HUES64 (cell line): Measurements from ENCODE around the gene SEMA6A.
A peak's percentile ranks its signal among the peaks of the same experiment; 100 is the strongest.

Source experiments
- H3K27ac ChIP-seq: 2 replicates; pipeline ENCODE4 v1.7.0; 2013; ENCODE audit warnings: low read depth, low read length, inconsistent platforms
- H3K27me3 ChIP-seq: 2 replicates; pipeline ENCODE4 v1.6.1; 2013; ENCODE audit warnings: mild to moderate bottlenecking, low read length; ENCODE audit not compliant: insufficient read depth
- H3K36me3 ChIP-seq: 2 replicates; pipeline ENCODE4 v1.6.1; 2013; ENCODE audit warnings: mild to moderate bottlenecking, low read length; ENCODE audit not compliant: insufficient read depth
- H3K4me1 ChIP-seq: 2 replicates; pipeline ENCODE4 v1.6.1; 2013; ENCODE audit warnings: mild to moderate bottlenecking, low read length, moderate library complexity; ENCODE audit not compliant: insufficient read depth
- H3K4me3 ChIP-seq: 2 replicates; pipeline ENCODE4 v1.5.1; 2013; ENCODE audit warnings: mild to moderate bottlenecking, low read length, moderate library complexity
- H3K9ac ChIP-seq: 2 replicates; pipeline ENCODE4 v1.6.1; 2013; ENCODE audit warnings: mild to moderate bottlenecking, low read depth, low read length
- H3K9me3 ChIP-seq: 2 replicates; pipeline ENCODE4 v1.6.1; 2013; ENCODE audit warnings: low read depth, low read length; ENCODE audit not compliant: insufficient read depth
- WGBS: fragments of 150-250, 120-280 bp; methylation state at CpG from one replicate; pipeline ENCODE4 v1.1.7; 2013; ENCODE audit warnings: missing lambda C conversion rate; 5-methylcytosine and 5-hydroxymethylcytosine counted together

SEMA6A gene

GRCh38 chr5:116564756-116565490, 9.7 kb downstream of the SEMA6A start:
- Histone ChIP-seq H3K27ac (no peak overlapping the region), H3K27me3 (no peaks in the 10 kb centered on the region), H3K36me3 (peaks cover 69% of the 10 kb centered on the region), H3K4me3 (peak overlapping the region; percentile 95), H3K4me1 (peaks cover 100% of the 10 kb centered on the region), H3K9ac (no peak overlapping the region), H3K9me3 (no peaks in the 10 kb centered on the region)
- WGBS = 51% methylated on average over 7 of the region's 7 CpGs

DNA sequence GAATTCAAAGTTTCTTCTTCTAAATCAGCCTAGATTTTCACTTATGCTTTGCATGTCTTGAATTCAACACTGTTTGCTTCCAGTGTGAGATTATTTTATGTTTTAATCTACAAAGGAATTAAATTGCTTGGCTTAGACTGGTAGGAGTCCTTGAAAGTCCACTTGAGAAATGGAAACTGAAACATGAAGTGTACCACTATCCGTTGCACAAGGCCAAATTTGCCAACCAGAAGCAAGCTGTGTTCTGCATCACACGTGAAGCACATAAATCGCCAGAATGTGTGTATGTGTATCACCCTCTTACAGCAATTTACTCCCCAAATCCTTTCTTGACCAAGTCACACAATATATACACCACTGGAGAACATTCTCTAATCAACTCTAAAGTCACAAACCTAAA, 10.3 kb downstream of the SEMA6A start:
- WGBS = 56% methylated on average over 3 of the region's 3 CpGs
- peaks cover 63% of the 10 kb centered on the region for H3K36me3 ChIP-seq
- peaks cover 100% of the 10 kb centered on the region for H3K4me1 ChIP-seq
- no peak overlapping the region for H3K27ac ChIP-seq
- H3K27me3 ChIP-seq = no peaks in the 10 kb centered on the region
- H3K9me3 ChIP-seq = no peaks in the 10 kb centered on the region
- no peak overlapping the region for H3K9ac ChIP-seq
- peak overlapping the region; percentile 3; the same call in 1 of the 2 replicates for H3K4me3 ChIP-seq

GRCh38 chr5:116563736-116564308, 10.8 kb downstream of the SEMA6A start:
- Histone ChIP-seq H3K27ac (no peak overlapping the region), H3K27me3 (no peaks in the 10 kb centered on the region), H3K9ac (no peak overlapping the region), H3K36me3 (peaks cover 58% of the 10 kb centered on the region), H3K4me3 (peak overlapping the region; percentile 3; the same call in 1 of the 2 replicates), H3K9me3 (no peaks in the 10 kb centered on the region), H3K4me1 (peaks cover 100% of the 10 kb centered on the region)
- 38% methylated on average over 6 of the region's 6 CpGs for WGBS

DNA sequence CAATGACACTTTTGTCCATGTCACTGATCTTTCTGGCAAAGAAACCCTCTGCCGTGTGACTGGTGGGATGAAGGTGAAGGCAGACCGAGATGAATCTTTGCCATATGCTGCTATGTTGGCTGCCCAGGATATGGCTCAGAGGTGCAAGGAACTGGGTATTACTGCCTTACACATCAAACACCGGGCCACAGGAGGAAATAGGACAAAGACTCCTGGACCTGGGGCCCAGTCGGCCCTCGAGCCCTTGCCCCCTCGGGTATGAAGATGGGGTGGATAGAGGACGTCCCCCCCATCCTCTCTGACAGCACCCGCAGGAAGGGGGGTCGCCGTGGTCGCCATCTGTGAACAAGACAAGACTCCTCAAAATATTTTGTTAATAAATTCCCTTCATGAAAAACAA, 12.0 kb downstream of the SEMA6A start:
- Histone ChIP-seq H3K9me3 (no peaks in the 10 kb centered on the region), H3K36me3 (peaks cover 46% of the 10 kb centered on the region), H3K27me3 (no peaks in the 10 kb centered on the region), H3K27ac (no peak overlapping the region), H3K9ac (no peak overlapping the region), H3K4me1 (peaks cover 95% of the 10 kb centered on the region), H3K4me3 (peak overlapping the region; percentile 11; the same call in 1 of the 2 replicates)
- WGBS = 56% methylated on average over 11 of the region's 11 CpGs

GRCh38 chr5:116561658-116562057, 13.0 kb downstream of the SEMA6A start:
- H3K9me3 ChIP-seq = no peaks in the 10 kb centered on the region
- H3K36me3 ChIP-seq = peaks cover 38% of the 10 kb centered on the region
- H3K27ac ChIP-seq = no peak overlapping the region
- H3K4me3 ChIP-seq = no peak overlapping the region; the same call in 1 of the 2 replicates
- 45% methylated on average over 1 of the region's 3 CpGs for WGBS
- no peaks in the 10 kb centered on the region for H3K27me3 ChIP-seq
- no peak overlapping the region for H3K9ac ChIP-seq
- H3K4me1 ChIP-seq = peaks cover 95% of the 10 kb centered on the region

DNA sequence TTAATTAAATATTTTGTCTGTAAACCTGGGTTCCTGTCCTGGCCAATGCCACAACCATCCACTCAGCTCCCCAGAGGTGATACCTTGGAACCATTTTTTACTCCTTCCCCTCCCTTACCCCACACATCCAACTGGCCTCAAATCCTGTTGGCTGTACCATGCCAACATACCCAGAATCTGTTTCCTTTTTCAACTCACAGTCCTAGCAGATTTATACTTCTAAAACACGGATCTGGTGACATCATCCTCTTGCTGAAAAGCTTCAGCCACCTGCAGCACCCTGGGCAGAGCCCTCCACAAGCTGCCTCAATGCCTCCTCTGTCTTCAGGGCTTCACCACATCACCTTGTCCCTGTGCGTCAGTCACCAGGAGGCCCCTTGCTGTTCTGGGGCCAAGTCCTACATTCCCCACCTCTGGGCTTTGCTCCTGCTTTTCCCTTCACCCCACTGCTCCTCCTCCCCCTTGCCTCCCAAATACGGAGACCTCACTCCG, 14.9 kb downstream of the SEMA6A start:
- WGBS = 13% methylated on average over 4 of the region's 4 CpGs
- Histone ChIP-seq H3K4me1 (peaks cover 95% of the 10 kb centered on the region), H3K9me3 (no peaks in the 10 kb centered on the region), H3K27me3 (no peaks in the 10 kb centered on the region), H3K27ac (peak overlapping the region; percentile 57), H3K9ac (no peak overlapping the region), H3K36me3 (peaks cover 31% of the 10 kb centered on the region), H3K4me3 (peak overlapping the region; percentile 15; the same call in 1 of the 2 replicates)

- Histone ChIP-seq H3K27me3 (no peaks in the 10 kb centered on the region), H3K9me3 (no peaks in the 10 kb centered on the region), H3K27ac (peak overlapping the region; percentile 57; the same call in 1 of the 2 replicates), H3K36me3 (peaks cover 29% of the 10 kb centered on the region), H3K9ac (no peak overlapping the region), H3K4me3 (peak overlapping the region; percentile 15; the same call in 1 of the 2 replicates), H3K4me1 (peaks cover 95% of the 10 kb centered on the region)
- 20% methylated on average over 15 of the region's 16 CpGs for WGBS
Observed at GRCh38 chr5:116559239-116559638, 15.4 kb downstream of the SEMA6A start.

- Histone ChIP-seq H3K36me3 (peaks cover 21% of the 10 kb centered on the region), H3K4me1 (peaks cover 95% of the 10 kb centered on the region), H3K4me3 (no peak overlapping the region), H3K27me3 (no peaks in the 10 kb centered on the region), H3K27ac (no peak overlapping the region), H3K9ac (no peak overlapping the region), H3K9me3 (no peaks in the 10 kb centered on the region)
- 59% methylated on average over 5 of the region's 5 CpGs for WGBS
Observed at GRCh38 chr5:116557669-116558271, 16.9 kb downstream of the SEMA6A start.

GRCh38 chr5:116554764-116555163, 19.9 kb downstream of the SEMA6A start:
- Histone ChIP-seq H3K36me3 (peaks cover 35% of the 10 kb centered on the region), H3K27ac (no peak overlapping the region), H3K9me3 (no peaks in the 10 kb centered on the region), H3K4me3 (no peak overlapping the region), H3K9ac (no peak overlapping the region), H3K4me1 (peaks cover 85% of the 10 kb centered on the region), H3K27me3 (no peaks in the 10 kb centered on the region)
- 43% methylated on average over 2 of the region's 2 CpGs for WGBS

DNA sequence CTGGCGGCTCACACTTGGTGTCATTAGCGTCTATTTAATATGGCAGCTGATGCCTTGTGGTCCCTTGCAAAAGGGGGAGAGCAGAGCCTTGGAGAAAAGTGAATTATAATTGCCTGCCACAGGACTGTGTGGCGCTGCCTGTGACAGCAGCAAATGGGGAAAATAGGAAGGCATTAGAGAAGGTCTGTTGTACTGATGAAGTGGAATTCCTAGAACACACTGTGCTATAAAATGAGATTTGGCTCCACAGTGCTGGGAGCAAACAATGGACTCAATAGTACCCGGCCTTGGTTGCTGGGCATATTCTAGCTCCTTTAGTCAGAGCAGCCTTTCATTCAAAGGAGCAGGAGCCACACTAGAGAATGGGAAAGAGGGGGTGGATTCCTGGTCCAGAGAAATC, 21.3 kb downstream of the SEMA6A start:
- Histone ChIP-seq H3K27me3 (no peaks in the 10 kb centered on the region), H3K9me3 (no peaks in the 10 kb centered on the region), H3K9ac (no peak overlapping the region), H3K4me1 (peaks cover 82% of the 10 kb centered on the region), H3K36me3 (peaks cover 44% of the 10 kb centered on the region), H3K4me3 (no peak overlapping the region), H3K27ac (no peak overlapping the region)
- WGBS = 61% methylated on average over 4 of the region's 4 CpGs

- H3K9me3 ChIP-seq = peaks cover 13% of the 10 kb centered on the region
- peaks cover 61% of the 10 kb centered on the region for H3K36me3 ChIP-seq
- H3K9ac ChIP-seq = no peak overlapping the region
- peaks cover 57% of the 10 kb centered on the region for H3K4me1 ChIP-seq
- no peak overlapping the region for H3K4me3 ChIP-seq
- H3K27me3 ChIP-seq = no peaks in the 10 kb centered on the region
- no peak overlapping the region for H3K27ac ChIP-seq
Observed at GRCh38 chr5:116550082-116550481, 24.5 kb downstream of the SEMA6A start.
